Keratinocyte (primary cell): ENCODE data around the gene FLNC. TPM values are rescaled to one million over a fixed set of nuclear protein-coding genes. Genes with fewer than 3 reads are reported as not detected.

ENCODE experiments used
- DNase-seq: peaks from one replicate; pipeline ENCODE4 v3.0.0-alpha.2; 2011; ENCODE audit warnings: low read depth, missing footprints, low spot score
- FAIRE-seq: peaks from 2 replicates; lab custom pipeline; 2011; peaks lifted over from hg19 to GRCh38; lab: Jason Lieb, UNC
- H2AFZ ChIP-seq: 2 replicates; pipeline ENCODE4 v1.6.0; 2012; ENCODE audit warnings: low read length, control low read depth, inconsistent platforms; ENCODE audit not compliant: control insufficient read depth
- H3K27ac ChIP-seq: 2 replicates; pipeline ENCODE4 v1.5.1; 2011; ENCODE audit warnings: low read length; ENCODE audit not compliant: control insufficient read depth, insufficient read depth
- H3K27me3 ChIP-seq: 3 replicates; pipeline ENCODE4 v1.6.0; 2011; ENCODE audit warnings: low read length; ENCODE audit not compliant: control insufficient read depth, insufficient read depth; ENCODE audit errors: extremely low read depth
- H3K36me3 ChIP-seq, 2 experiments: 2 replicates in 1 of 2; 3 replicates in 1 of 2; pipeline ENCODE4 v1.5.1; 2011; ENCODE audit warnings: low read length in 2 of 2, mild to moderate bottlenecking in 1 of 2; ENCODE audit not compliant: control insufficient read depth in 2 of 2, insufficient read depth in 2 of 2; ENCODE audit errors: extremely low read depth in 1 of 2
- H3K4me1 ChIP-seq: 3 replicates; pipeline ENCODE4 v1.5.1; 2011; ENCODE audit warnings: low read length; ENCODE audit not compliant: control insufficient read depth, insufficient read depth; ENCODE audit errors: extremely low read depth
- H3K4me2 ChIP-seq: 3 replicates; pipeline ENCODE4 v1.6.0; 2011; ENCODE audit warnings: low read depth, low read length; ENCODE audit not compliant: control insufficient read depth, insufficient read depth; ENCODE audit errors: extremely low read depth
- H3K4me3 ChIP-seq, 3 experiments: fragments of 200-600 bp in 1 of 3; sonication (generic) in 1 of 3; 2 replicates in 2 of 3; 3 replicates in 1 of 3; pipeline ENCODE4 v1.5.1; 2011 to 2016; ENCODE audit warnings: low read length in 3 of 3, mild to moderate bottlenecking in 3 of 3, control low read depth in 2 of 3, inconsistent platforms in 1 of 3, low read depth in 1 of 3, mixed read lengths in 1 of 3, mixed run types in 1 of 3, moderate library complexity in 1 of 3; ENCODE audit not compliant: control insufficient read depth in 2 of 3, insufficient read depth in 2 of 3; ENCODE audit errors: extremely low read depth in 1 of 3
- H3K79me2 ChIP-seq: 2 replicates; pipeline ENCODE4 v1.6.0; 2012; ENCODE audit warnings: low read length; ENCODE audit not compliant: control insufficient read depth, insufficient read depth
- H3K9ac ChIP-seq: 3 replicates; pipeline ENCODE4 v1.6.0; 2011; ENCODE audit warnings: low read length; ENCODE audit not compliant: control insufficient read depth, insufficient read depth; ENCODE audit errors: extremely low read depth
- H3K9me1 ChIP-seq: 3 replicates; pipeline ENCODE4 v1.6.0; 2011; ENCODE audit warnings: low read length; ENCODE audit not compliant: control insufficient read depth, insufficient read depth; ENCODE audit errors: extremely low read depth
- H3K9me3 ChIP-seq: 2 replicates; pipeline ENCODE4 v1.5.1; 2012; ENCODE audit warnings: low read depth, low read length; ENCODE audit not compliant: control insufficient read depth
- H4K20me1 ChIP-seq: 3 replicates; pipeline ENCODE4 v1.6.0; 2011; ENCODE audit warnings: low read length; ENCODE audit not compliant: control insufficient read depth, insufficient read depth; ENCODE audit errors: extremely low read depth
- CTCF ChIP-seq, 3 experiments: IDR thresholded peaks in 1 of 3; conservative IDR thresholded peaks in 1 of 3; optimal IDR thresholded peaks in 1 of 3; 2 replicates in 2 of 3; 3 replicates in 1 of 3; pipeline versions ENCODE3 to v1.5.1; 2011; ENCODE audit warnings: low read length in 3 of 3, mild to moderate bottlenecking in 3 of 3, moderate library complexity in 2 of 3, control low read depth in 1 of 3, inconsistent platforms in 1 of 3; ENCODE audit not compliant: insufficient read depth in 2 of 3; ENCODE audit errors: extremely low read depth in 1 of 3
- EZH2 ChIP-seq: IDR thresholded peaks from one replicate; pipeline ENCODE4 v1.6.1; 2012; ENCODE audit warnings: inconsistent platforms, mild to moderate bottlenecking, low read length, moderate library complexity
- dilution Hi-C: fragments of 300-500 bp; cut with MboI; formaldehyde crosslinking; loops from one replicate; pipeline ENCODE4 v1.7.0; 2020; ENCODE audit warnings: low sequenced_read_pairs; ENCODE audit not compliant: extremely low pct_ligation_motif_present
- polyA plus RNA-seq, 5 experiments: library from polyadenylated mRNA; depleted of rRNA in 3 of 5; stranded (reverse) in 3 of 5; stranded (forward) in 1 of 5; unstranded in 1 of 5; fragments of >200 nt; gene quantifications; 1 replicate in 1 of 5; 2 replicates in 3 of 5; 3 replicates in 1 of 5; pipeline versions ENCODE4 v1.2.1 to v1.2.3, GENCODE V29; 2011 to 2012; ENCODE audit warnings: missing spikeins in 2 of 5, low read depth in 1 of 5, low replicate concordance in 1 of 5

Gene FLNC
- polyA plus RNA-seq, 1 donor (not counting 4 experiments of a cell fraction or from before 2014, with no cell fraction given), result 0.03 TPM

- no peak overlapping the region for H3K4me3 ChIP-seq
- DNase-seq (no peak), FAIRE-seq (peak; percentile 81)
- H2AFZ ChIP-seq, result no peak overlapping the region
- H3K4me1 ChIP-seq, result peaks cover 5% of the 10 kb centered on the region
- H3K4me2 ChIP-seq, result no peak overlapping the region
- no peaks in the 10 kb centered on the region for H3K79me2 ChIP-seq
- TF ChIP-seq CTCF (optimal IDR thresholded peaks at IDR 0.05 in 1 of 3, IDR thresholded peaks at IDR 0.05 in 1 of 3, conservative IDR thresholded peaks at IDR 0.05 in 1 of 3; ENCODE audit: extremely low read depth in 1 of 3, insufficient read depth in 2 of 3, low read length in 3 of 3) (no peak), EZH2 (no peak)
- H3K9me3 ChIP-seq, result no peaks in the 10 kb centered on the region
- dilution Hi-C loops, result no loop called here
- H3K27me3 ChIP-seq, result peaks cover 29% of the 10 kb centered on the region
- no peaks in the 10 kb centered on the region for H4K20me1 ChIP-seq
- H3K27ac ChIP-seq, result no peak overlapping the region
- no peaks in the 10 kb centered on the region for H3K36me3 ChIP-seq
- no peak overlapping the region for H3K9ac ChIP-seq
- H3K9me1 ChIP-seq, result no peaks in the 10 kb centered on the region
Measured at GRCh38 chr7:128906001-128906765, 76.0 kb downstream of the FLNC start.

DNA sequence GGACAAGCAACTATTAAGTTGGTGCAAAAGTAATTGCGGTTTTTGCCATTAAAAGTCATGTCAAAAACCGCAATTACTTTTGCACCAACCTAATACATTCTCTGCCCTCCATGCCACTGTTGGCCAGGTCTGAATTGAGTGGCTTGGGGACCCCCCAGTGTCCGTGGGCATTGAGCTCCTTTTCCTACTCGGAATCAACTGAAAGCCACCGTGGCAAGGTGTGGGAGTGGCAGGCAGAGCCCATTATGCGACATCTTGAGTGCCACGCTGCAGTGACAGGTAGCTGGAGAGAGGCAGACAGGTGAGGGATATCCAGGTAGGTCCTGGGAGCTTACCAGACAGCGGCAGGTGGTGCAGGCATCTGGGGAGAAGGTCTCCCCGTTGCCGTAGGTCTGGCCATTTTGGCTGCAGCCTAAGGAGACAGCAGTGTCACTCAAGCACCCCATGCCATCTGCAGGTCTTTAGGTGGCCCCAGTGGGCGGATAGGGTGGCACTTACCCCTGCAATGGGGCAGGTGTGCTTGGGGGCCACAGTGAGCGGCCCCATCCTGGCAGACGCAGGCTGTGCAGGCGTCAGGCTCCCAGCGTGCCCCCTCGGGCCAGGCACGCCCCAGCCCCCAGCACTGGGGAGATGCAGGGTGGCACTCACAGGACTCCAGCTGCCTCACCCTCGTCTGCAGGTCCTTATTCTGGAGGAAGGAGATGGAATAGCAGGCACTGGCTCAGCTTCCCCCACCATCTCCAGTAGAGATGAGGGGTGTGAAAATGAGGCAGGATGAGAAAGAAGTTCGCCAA, 76.8 kb downstream of the FLNC start:
- Histone ChIP-seq H3K4me1 (peaks cover 5% of the 10 kb centered on the region), H3K27ac (no peak overlapping the region), H3K79me2 (no peaks in the 10 kb centered on the region), H3K9me3 (no peaks in the 10 kb centered on the region), H3K27me3 (peaks cover 36% of the 10 kb centered on the region), H4K20me1 (no peaks in the 10 kb centered on the region), H3K4me3 (no peak overlapping the region), H3K9me1 (no peaks in the 10 kb centered on the region), H2AFZ (no peak overlapping the region), H3K9ac (no peak overlapping the region), H3K4me2 (no peak overlapping the region), H3K36me3 (no peaks in the 10 kb centered on the region)
- FAIRE-seq (no peak), DNase-seq (no peak)
- dilution Hi-C loops, result no loop called here
- TF ChIP-seq CTCF (optimal IDR thresholded peaks at IDR 0.05 in 1 of 3, IDR thresholded peaks at IDR 0.05 in 1 of 3, conservative IDR thresholded peaks at IDR 0.05 in 1 of 3; ENCODE audit: extremely low read depth in 1 of 3, insufficient read depth in 2 of 3, low read length in 3 of 3), result no peak
- TF ChIP-seq EZH2, result no peak

Other genes starting within 250 kb of the FLNC start
- 0.69 to 1.1 TPM (median 0.87 TPM) in 3 replicates for gene GARIN1A, start 158.1 kb upstream of the FLNC start, polyA plus RNA-seq
- 96.0 to 188 TPM (median 155 TPM) in 3 replicates for gene CALU, start 91.0 kb upstream of the FLNC start, polyA plus RNA-seq
- gene OPN1SW, start 54.6 kb upstream of the FLNC start, polyA plus RNA-seq, result not detected in 3 replicates
- 0.84 to 1.6 TPM (median 1.5 TPM) in 3 replicates for gene CCDC136, start 38.4 kb upstream of the FLNC start, polyA plus RNA-seq
- 263 to 429 TPM (median 268 TPM) in 3 replicates for gene ATP6V1F, start 32.5 kb downstream of the FLNC start, polyA plus RNA-seq
- gene KCP, start 80.3 kb downstream of the FLNC start, polyA plus RNA-seq, result 0.03 to 0.17 TPM in 2 of 3 replicates, not detected in the other
- gene IRF5, start 107.5 kb downstream of the FLNC start, polyA plus RNA-seq, result 0.78 to 1.5 TPM (median 0.88 TPM) in 3 replicates
- 28.8 to 45.3 TPM (median 35.1 TPM) in 3 replicates for gene TNPO3, start 224.7 kb downstream of the FLNC start, polyA plus RNA-seq